ENCODE measurements around the gene ENC1.
A peak's percentile ranks its signal among the peaks of the same experiment; 100 is the strongest.
"Not testable (repeated sequence)": the region's sequence is repeated elsewhere in the genome, so short reads cannot be mapped to it uniquely, and the experiment has no call there.

ENC1 gene, protein sequence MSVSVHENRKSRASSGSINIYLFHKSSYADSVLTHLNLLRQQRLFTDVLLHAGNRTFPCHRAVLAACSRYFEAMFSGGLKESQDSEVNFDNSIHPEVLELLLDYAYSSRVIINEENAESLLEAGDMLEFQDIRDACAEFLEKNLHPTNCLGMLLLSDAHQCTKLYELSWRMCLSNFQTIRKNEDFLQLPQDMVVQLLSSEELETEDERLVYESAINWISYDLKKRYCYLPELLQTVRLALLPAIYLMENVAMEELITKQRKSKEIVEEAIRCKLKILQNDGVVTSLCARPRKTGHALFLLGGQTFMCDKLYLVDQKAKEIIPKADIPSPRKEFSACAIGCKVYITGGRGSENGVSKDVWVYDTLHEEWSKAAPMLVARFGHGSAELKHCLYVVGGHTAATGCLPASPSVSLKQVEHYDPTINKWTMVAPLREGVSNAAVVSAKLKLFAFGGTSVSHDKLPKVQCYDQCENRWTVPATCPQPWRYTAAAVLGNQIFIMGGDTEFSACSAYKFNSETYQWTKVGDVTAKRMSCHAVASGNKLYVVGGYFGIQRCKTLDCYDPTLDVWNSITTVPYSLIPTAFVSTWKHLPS

DNA sequence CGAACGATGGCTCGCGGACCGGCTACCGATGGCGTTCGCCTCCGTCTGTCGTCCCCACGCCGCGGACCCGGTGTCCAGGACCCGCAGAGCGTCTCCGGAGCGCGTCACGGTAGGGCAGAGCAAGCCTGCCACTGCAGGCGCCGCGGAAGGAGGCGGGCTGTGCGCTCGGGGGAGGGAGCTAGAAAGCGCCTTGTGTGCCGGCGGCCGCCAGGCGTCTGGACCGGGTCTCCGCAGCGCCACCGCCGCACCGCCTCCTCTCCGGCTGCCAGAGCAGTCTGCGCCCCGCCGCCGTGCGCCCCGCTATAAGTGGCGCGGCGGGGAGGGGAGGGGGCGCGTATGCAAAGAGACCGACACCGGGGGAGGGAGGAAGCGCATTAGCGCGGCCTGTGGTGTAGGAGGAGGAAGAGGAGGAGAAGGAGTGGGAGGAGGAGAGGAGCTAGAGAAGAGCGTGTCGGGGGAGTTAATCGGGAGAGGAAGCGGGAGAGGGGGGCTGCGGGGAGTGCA is at the start of gene ENC1:
TSS of gene ENC1 (minus strand) at position 279 of the 504 bp plus-strand sequence. CDS start 4,243 bp downstream, outside the sequence.
- DNase-seq (ENCODE audit: low read depth) = peak; percentile 90
- H3K4me3 ChIP-seq (ENCODE audit: low read depth, low read length) = peak within 1 kb of the TSS; percentile 93
- TF ChIP-seq, protein P1, sequence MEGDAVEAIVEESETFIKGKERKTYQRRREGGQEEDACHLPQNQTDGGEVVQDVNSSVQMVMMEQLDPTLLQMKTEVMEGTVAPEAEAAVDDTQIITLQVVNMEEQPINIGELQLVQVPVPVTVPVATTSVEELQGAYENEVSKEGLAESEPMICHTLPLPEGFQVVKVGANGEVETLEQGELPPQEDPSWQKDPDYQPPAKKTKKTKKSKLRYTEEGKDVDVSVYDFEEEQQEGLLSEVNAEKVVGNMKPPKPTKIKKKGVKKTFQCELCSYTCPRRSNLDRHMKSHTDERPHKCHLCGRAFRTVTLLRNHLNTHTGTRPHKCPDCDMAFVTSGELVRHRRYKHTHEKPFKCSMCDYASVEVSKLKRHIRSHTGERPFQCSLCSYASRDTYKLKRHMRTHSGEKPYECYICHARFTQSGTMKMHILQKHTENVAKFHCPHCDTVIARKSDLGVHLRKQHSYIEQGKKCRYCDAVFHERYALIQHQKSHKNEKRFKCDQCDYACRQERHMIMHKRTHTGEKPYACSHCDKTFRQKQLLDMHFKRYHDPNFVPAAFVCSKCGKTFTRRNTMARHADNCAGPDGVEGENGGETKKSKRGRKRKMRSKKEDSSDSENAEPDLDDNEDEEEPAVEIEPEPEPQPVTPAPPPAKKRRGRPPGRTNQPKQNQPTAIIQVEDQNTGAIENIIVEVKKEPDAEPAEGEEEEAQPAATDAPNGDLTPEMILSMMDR (conservative IDR thresholded peaks at IDR 0.05; ENCODE audit: low read depth, low read length) = peak; percentile 42

DNA sequence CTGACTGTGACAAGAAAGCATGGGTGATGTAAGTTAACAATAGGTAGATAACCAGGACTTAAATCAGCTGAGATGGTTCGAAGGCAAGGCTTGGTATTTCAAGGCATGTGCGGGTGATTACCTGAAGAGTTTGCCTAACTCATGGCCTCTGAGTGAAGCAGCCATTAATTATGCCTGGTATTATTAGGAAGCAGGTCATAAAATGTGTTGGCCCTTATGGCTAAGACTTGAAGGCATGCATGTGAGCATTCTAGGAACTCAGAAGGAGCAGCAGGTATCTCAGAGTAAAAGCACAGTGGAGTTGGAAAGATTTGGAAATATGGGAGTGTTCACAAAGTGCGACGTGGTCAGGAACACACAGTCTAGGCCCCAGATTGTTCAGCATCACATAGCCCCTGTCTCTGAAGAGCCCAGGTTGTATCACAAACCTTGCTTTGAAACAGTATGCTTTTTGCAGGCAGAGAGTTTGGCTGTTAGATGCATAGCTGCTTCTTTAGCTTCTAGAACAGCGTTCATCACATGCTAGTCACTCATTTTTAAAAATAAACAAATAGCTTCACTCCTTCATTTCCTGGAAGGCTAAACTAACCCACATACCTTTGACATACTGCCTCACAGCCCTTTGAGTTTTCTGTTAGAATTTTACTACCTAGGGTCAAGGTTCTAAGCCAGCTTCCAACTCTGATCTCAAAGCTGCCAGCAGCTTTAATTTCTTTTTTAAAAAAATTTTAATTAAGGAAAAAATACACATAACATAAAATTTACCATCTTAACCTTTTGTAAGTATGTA is 46.6 kb upstream of the ENC1 start:
- peak overlapping the region; percentile 91 for H3K4me3 ChIP-seq (ENCODE audit: low read depth, low read length)
- TF ChIP-seq, protein P1 (conservative IDR thresholded peaks at IDR 0.05; ENCODE audit: low read depth, low read length) = no peak
- peak; percentile 64 for DNase-seq (ENCODE audit: low read depth)

DNA sequence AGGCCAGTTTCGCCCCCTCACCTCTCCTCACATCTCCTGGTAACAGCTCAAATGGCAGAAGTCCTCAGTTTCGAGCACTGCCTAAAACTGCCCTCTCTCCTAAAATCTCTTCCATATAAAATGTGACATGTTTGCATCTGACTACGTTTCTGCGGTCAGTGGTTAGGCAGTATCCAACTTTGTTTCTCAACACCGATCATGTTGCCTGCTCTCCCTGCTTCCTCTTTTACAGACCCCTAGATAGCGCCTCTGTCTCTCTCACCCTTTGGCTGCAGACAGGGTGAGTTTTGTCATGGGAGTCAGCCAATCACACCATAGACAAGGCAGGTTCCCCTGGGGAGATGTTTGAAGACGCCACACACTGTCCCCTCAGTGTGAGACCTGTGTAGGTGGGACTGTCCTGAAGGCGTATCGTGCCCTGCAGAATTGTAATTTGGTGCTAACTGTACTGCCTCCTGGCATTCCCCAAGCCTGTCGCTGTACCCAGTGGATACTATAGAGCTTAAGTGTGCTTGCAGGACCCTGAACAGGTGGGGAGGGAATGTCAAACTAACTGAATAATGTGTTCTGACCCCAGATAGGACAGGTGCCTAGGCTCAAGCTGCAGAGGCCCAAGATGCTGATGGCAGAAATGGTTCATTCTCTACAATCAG is 45.6 kb upstream of the ENC1 start:
- peak overlapping the region; percentile 91 for H3K4me3 ChIP-seq (ENCODE audit: low read depth, low read length)
- TF ChIP-seq, protein P1 (conservative IDR thresholded peaks at IDR 0.05; ENCODE audit: low read depth, low read length) = no peak
- peak; percentile 65 for DNase-seq (ENCODE audit: low read depth)

DNA sequence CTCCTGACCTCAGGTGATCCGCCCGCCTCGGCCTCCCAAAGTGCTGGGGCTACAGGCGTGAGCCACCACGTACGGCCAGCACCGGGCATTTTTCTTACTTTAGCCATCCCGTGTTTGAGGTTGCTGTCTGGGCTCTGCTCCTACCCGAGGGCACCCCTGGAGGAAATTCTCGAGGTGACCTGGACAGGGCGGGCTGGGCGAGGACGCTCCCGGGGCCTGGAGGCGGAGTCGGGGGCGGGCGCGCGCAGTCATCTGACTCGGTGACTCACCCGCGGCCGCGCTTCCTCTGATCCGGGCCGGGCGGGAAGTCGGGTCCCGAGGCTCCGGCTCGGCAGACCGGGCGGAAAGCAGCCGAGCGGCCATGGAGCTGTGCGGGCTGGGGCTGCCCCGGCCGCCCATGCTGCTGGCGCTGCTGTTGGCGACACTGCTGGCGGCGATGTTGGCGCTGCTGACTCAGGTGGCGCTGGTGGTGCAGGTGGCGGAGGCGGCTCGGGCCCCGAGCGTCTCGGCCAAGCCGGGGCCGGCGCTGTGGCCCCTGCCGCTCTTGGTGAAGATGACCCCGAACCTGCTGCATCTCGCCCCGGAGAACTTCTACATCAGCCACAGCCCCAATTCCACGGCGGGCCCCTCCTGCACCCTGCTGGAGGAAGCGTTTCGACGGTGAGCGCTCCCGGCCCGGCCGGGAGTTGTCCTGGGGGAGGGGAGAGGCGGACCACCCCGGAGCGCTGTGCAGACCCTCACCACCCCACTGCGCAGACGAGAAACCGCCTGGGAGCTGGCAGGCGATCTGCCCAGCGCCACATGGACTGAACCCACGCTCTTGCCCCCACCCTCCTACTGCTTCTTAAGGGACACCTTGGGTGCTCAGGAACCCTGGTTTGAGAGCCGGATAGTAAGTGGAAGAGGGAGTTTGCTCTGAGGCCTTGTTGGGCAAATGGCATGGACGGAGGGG is 44.6 kb upstream of the ENC1 start, which contains the start of gene HEXB:
TSS of gene HEXB (plus strand) at position 334 of the 952 bp plus-strand sequence. CDS start at position 362, 28 bp downstream.
- peak; percentile 86 for DNase-seq (ENCODE audit: low read depth)
- peak within 1 kb of the TSS; percentile 91 for H3K4me3 ChIP-seq (ENCODE audit: low read depth, low read length)
- TF ChIP-seq, protein P1 (conservative IDR thresholded peaks at IDR 0.05; ENCODE audit: low read depth, low read length) = no peak

DNA sequence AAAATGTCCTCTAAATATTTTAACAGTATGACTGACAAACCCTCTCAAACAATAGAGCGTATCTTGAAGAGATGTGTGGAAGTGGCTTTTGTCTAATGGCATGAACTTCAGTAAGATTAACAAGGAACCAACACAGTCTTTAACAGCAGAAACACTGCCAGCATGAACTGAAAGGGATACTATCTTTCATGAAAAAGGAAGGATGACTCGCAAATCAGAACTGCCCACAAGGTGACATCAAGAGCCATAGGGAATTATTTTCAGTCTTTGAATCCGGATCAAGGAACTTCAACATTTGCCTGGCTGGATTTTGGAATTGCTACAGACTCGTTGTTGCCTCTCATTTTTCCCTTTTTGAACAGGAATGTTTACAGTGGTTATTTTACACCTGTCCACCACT is 39.4 kb upstream of the ENC1 start:
- TF ChIP-seq, protein P1 (conservative IDR thresholded peaks at IDR 0.05; ENCODE audit: low read depth, low read length) = no peak

DNA sequence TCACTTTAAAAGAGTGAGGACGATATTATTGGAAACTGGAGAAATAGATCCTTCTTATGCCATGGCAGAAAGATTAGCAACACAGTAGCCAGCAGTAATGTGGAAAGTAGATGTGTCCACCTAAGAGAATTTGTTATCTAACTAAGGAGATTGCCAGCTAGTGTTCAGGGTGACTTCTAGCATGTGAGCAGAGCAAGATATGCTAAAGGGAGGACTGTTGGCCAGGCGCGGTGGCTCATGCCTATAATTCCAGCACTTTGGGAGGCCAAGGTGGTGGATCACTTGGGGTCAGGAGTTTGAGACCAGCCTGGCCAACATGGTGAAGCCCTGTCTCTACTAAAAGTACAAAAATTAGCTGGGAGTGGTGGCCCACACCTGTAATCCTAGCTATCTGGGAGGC is 38.8 kb upstream of the ENC1 start:
- not testable (repeated sequence) for H3K4me3 ChIP-seq (ENCODE audit: low read depth, low read length)

More for the DNA sequence above, 39.4 kb upstream of the ENC1 start:
- no peak overlapping the region for H3K4me3 ChIP-seq (ENCODE audit: low read depth, low read length)
- peak; percentile 29 for DNase-seq (ENCODE audit: low read depth)

DNA sequence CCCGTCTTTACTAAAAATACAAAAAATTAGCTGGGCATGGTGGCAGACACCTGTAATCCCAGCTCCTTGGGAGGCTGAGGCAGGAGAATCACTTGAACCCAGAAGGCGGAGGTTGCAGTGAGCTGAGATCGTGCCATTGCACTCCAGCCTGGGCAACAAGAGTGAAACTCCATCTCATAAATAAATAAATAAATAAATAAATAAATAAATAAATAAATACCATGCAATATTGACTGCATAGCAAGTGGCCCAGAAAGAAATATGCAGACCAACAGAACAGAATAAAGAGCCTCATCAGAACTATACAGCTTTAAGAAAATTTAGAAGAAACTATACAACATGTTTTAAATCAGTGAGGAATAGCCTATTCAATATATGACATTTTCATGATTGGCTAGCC is 37.6 kb upstream of the ENC1 start:
- not testable (repeated sequence) for H3K4me3 ChIP-seq (ENCODE audit: low read depth, low read length)

More for the DNA sequence above, 38.8 kb upstream of the ENC1 start:
- not testable (repeated sequence) for DNase-seq (ENCODE audit: low read depth)

DNA sequence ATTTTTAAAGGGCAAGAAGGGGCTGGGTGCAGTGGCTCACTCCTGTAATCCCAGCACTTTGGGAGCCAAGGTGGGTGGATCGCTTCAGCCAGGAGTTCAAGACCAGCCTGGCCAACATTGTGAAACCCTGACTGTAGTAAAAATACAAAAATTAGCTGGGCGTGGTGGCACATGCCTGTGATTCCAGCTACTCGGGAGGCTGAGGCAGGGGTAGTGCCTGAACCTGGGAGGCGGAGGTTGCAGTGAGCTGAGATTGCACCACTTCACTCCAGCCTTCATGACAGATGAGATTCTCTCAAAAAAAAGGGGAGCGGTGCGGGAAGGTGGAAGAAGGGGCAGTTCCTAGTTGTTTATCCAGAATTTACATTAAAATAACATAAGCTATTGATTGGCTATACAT is 35.9 kb upstream of the ENC1 start:
- DNase-seq (ENCODE audit: low read depth); H3K4me3 ChIP-seq (ENCODE audit: low read depth, low read length): not testable (repeated sequence)

More for the DNA sequence above, 37.6 kb upstream of the ENC1 start:
- not testable (repeated sequence) for DNase-seq (ENCODE audit: low read depth)

All from choroid plexus epithelial cell (primary cell).